Measurements from ENCODE around the gene FADS3.

GRCh38 chr11:61905067-61905696 lies 13.8 kb upstream of the FADS3 start:
- no peak for TF ChIP-seq CTCF (conservative IDR thresholded peaks at IDR 0.05)
- no peak for TF ChIP-seq ZFX (IDR thresholded peaks at IDR 0.05)

All from C4-2B (cell line).